Tibial nerve (tissue), 4 donors: ENCODE data around the gene PC.

Experiments used
- CTCF ChIP-seq, 5 experiments: fragments of 200-600 bp in 3 of 5; fragments of 450-650 bp in 2 of 5; sonication (generic) in 3 of 5; IDR thresholded peaks; one replicate each; pipeline ENCODE4 v1.5.1; 2016 to 2019; ENCODE audit warnings: antibody characterized with exemption in 5 of 5, mild to moderate bottlenecking in 3 of 5, moderate library complexity in 2 of 5
- EP300 ChIP-seq, 2 donors: sonication (generic); formaldehyde crosslinking; IDR thresholded peaks; one replicate each; pipeline ENCODE4 v1.6.1; 2017; ENCODE audit warnings: antibody characterized with exemption in 2 of 2, mild to moderate bottlenecking in 1 of 2
- POLR2A ChIP-seq, 2 donors: fragments of 450-650 bp; IDR thresholded peaks; one replicate each; pipeline ENCODE4 v1.6.1; 2017; ENCODE audit warnings: antibody characterized with exemption in 2 of 2, mild to moderate bottlenecking in 2 of 2, moderate library complexity in 2 of 2

DNA sequence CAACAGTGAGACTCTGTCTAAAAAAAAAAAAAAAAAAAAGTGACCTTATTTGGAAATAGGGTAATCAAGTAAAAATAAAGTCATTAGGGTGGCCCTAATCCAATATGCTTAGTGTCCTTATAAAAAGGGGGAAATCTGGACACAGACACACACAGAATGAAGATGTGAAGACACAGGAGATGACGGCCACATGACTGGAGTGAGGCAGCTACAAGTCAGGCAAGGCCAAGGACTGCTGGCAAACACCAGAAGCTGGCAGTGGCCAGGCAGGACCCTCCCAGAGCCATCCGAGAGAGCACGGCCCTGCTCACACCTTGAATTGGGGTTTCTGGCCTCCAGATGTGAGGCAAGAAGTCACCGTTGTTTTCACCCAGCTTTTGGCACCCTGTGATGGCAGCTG is 72.7 kb downstream of the PC start:
- TF ChIP-seq CTCF (IDR thresholded peaks at IDR 0.05): no peak
- TF ChIP-seq POLR2A (IDR thresholded peaks at IDR 0.05): no peak
- TF ChIP-seq EP300 (IDR thresholded peaks at IDR 0.05): no peak
